ENCODE measurements around the gene PACRG. TPM values are rescaled to one million over a fixed set of nuclear protein-coding genes. Genes with fewer than 3 reads are reported as not detected.

The PACRG gene
- total and polyA plus RNA-seq, 4 donors, result 0.47 to 3.8 (median 2.4) TPM

DNA sequence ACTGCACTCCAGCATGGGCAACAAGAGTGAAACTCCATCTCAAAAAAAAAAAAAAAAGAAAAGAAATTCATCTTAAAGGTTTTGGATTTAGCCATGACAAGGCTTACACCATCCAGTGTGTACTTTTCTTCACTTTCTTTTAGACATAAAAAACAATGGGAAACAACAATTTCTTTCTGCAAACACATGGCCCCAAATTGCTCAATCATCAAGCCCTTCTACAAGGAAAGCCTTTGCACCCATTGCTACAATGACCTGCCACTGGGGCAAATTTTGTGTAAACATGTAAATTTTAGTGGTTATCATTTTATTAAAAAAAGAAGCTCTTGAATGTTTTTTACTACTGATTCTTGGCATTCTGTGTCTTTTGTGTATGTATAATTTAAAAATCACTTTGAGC, 554.9 kb downstream of the PACRG start:
- TF ChIP-seq HNF4A (conservative IDR thresholded peaks at IDR 0.05) (peak; percentile 19 to 26), EGR1 (IDR thresholded peaks at IDR 0.05; ENCODE audit: low read depth in 2 of 2) (no peak)
- H3K27ac ChIP-seq (ENCODE audit: low read depth in 1 of 2, low read length in 2 of 2), result no peak overlapping the region
- no peak overlapping the region for H3K9ac ChIP-seq (ENCODE audit: low read depth in 1 of 2, low read length in 2 of 2)
- H3K4me3 ChIP-seq (ENCODE audit: low read depth in 1 of 3, low read length in 3 of 3), result no peak overlapping the region
- no peaks in the 10 kb centered on the region for H3K27me3 ChIP-seq (ENCODE audit: control insufficient read depth in 4 of 4, insufficient read depth in 4 of 4, low read length in 3 of 4)
- no peaks in the 10 kb centered on the region for H3K9me3 ChIP-seq (ENCODE audit: control insufficient read depth in 4 of 4, low read length in 3 of 4)
- no peaks in the 10 kb centered on the region for H3K36me3 ChIP-seq (ENCODE audit: control insufficient read depth in 4 of 4, insufficient read depth in 3 of 4, low read depth in 1 of 4, low read length in 3 of 4)
- H3K4me1 ChIP-seq (ENCODE audit: control insufficient read depth in 4 of 4, insufficient read depth in 4 of 4, low read length in 3 of 4), result no peaks in the 10 kb centered on the region
- DNase-seq (ENCODE audit: low spot score), result no peak

DNA sequence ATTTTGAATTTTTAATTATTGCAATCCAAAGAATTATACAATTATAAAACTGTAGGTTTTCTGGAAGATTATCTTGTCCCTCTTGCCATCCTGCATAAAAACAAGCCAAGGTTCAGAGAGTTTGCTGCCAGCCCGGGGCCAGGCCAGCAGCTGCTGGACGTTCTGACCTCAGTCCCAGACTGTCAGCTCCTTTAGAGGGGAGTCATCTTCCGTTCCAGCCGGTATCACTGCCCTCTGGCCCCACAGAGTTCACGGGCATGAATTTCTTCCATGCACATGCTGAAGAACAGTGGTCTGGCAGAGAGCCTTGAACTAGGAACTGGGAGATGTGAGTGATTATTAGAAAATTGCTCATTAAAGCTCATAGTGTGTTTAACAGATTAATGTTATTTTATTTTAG, 556.4 kb downstream of the PACRG start:
- no peaks in the 10 kb centered on the region for H3K36me3 ChIP-seq (ENCODE audit: control insufficient read depth in 4 of 4, insufficient read depth in 3 of 4, low read depth in 1 of 4, low read length in 3 of 4)
- no peaks in the 10 kb centered on the region for H3K4me1 ChIP-seq (ENCODE audit: control insufficient read depth in 4 of 4, insufficient read depth in 4 of 4, low read length in 3 of 4)
- H3K4me3 ChIP-seq (ENCODE audit: low read depth in 1 of 3, low read length in 3 of 3), result no peak overlapping the region
- H3K27ac ChIP-seq (ENCODE audit: low read depth in 1 of 2, low read length in 2 of 2), result no peak overlapping the region
- H3K9ac ChIP-seq (ENCODE audit: low read depth in 1 of 2, low read length in 2 of 2), result no peak overlapping the region
- no peaks in the 10 kb centered on the region for H3K9me3 ChIP-seq (ENCODE audit: control insufficient read depth in 4 of 4, low read length in 3 of 4)
- 75% methylated on average over 5 of the region's 5 CpGs for WGBS
- TF ChIP-seq NR2F2 (IDR thresholded peaks at IDR 0.05), result peak; percentile 83
- TF ChIP-seq, protein P1, sequence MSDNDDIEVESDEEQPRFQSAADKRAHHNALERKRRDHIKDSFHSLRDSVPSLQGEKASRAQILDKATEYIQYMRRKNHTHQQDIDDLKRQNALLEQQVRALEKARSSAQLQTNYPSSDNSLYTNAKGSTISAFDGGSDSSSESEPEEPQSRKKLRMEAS (IDR thresholded peaks at IDR 0.05), result no peak
- no peaks in the 10 kb centered on the region for H3K27me3 ChIP-seq (ENCODE audit: control insufficient read depth in 4 of 4, insufficient read depth in 4 of 4, low read length in 3 of 4)
- DNase-seq (ENCODE audit: low spot score), result no peak

DNA sequence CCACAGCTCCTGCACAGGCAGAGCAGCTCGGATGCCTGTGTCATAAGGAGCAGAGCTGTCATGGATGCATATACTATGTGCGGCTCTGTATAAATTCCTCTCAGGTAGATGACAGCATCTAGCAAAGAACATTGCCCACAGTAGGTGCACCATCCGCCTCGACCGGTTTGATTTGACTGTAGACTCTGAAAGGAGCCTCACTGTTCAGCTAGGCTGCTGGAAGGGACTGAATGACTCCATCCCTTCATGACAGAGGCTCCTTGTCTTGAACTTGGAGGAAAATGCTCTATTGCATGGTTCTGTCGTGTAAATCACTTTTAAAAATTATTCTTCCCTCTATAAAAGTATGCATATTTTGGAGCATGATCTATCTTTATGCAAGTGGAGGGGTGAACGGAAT, 557.9 kb downstream of the PACRG start:
- no peak for TF ChIP-seq NR2F2 (IDR thresholded peaks at IDR 0.05)
- TF ChIP-seq, protein P1 (IDR thresholded peaks at IDR 0.05), result no peak
- no peak for TF ChIP-seq HNF4G (IDR thresholded peaks at IDR 0.05)
- TF ChIP-seq TAF1 (conservative IDR thresholded peaks at IDR 0.05), result no peak
- TF ChIP-seq FOXA1 (IDR thresholded peaks at IDR 0.05), result no peak
- Histone ChIP-seq H3K9ac (ENCODE audit: low read depth in 1 of 2, low read length in 2 of 2) (no peak overlapping the region), H3K27me3 (ENCODE audit: control insufficient read depth in 4 of 4, insufficient read depth in 4 of 4, low read length in 3 of 4) (no peaks in the 10 kb centered on the region), H3K4me3 (ENCODE audit: low read depth in 1 of 3, low read length in 3 of 3) (no peak overlapping the region), H3K4me1 (ENCODE audit: control insufficient read depth in 4 of 4, insufficient read depth in 4 of 4, low read length in 3 of 4) (no peaks in the 10 kb centered on the region), H3K36me3 (ENCODE audit: control insufficient read depth in 4 of 4, insufficient read depth in 3 of 4, low read depth in 1 of 4, low read length in 3 of 4) (no peaks in the 10 kb centered on the region), H3K27ac (ENCODE audit: low read depth in 1 of 2, low read length in 2 of 2) (no peak overlapping the region), H3K9me3 (ENCODE audit: control insufficient read depth in 4 of 4, low read length in 3 of 4) (no peaks in the 10 kb centered on the region)
- 91% methylated on average over 7 of the region's 7 CpGs for WGBS
- DNase-seq (ENCODE audit: low spot score), result no peak

DNA sequence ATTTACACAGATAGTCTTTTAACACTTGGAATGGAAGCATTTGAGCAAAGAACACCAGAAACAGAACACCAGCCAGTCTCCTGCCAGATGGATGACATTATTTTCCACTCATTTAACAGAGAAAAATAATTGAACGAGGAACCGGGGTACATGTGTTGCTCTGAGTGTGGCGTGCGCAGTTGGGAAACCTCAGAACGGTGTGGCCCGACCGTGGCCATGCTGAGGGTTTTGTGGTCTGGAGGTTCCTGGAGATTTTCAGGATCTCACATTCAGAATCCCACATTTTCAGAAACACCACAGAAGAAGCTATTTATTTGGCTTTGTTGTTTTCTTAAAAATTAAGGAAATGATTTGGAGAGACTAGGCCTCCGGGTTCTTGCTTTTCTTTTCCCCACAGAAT, 559.9 kb downstream of the PACRG start:
- Histone ChIP-seq H3K9ac (ENCODE audit: low read depth in 1 of 2, low read length in 2 of 2) (no peak overlapping the region), H3K4me3 (ENCODE audit: low read depth in 1 of 3, low read length in 3 of 3) (no peak overlapping the region), H3K4me1 (ENCODE audit: control insufficient read depth in 4 of 4, insufficient read depth in 4 of 4, low read length in 3 of 4) (no peaks in the 10 kb centered on the region), H3K36me3 (ENCODE audit: control insufficient read depth in 4 of 4, insufficient read depth in 3 of 4, low read depth in 1 of 4, low read length in 3 of 4) (no peaks in the 10 kb centered on the region), H3K27ac (ENCODE audit: low read depth in 1 of 2, low read length in 2 of 2) (no peak overlapping the region), H3K27me3 (ENCODE audit: control insufficient read depth in 4 of 4, insufficient read depth in 4 of 4, low read length in 3 of 4) (no peaks in the 10 kb centered on the region), H3K9me3 (ENCODE audit: control insufficient read depth in 4 of 4, low read length in 3 of 4) (no peaks in the 10 kb centered on the region)
- DNase-seq (ENCODE audit: low spot score), result no peak
- TF ChIP-seq RXRA (IDR thresholded peaks at IDR 0.05) (no peak), FOXA1 (IDR thresholded peaks at IDR 0.05) (no peak), FOXA2 (IDR thresholded peaks at IDR 0.05) (no peak), GABPA (IDR thresholded peaks at IDR 0.05 in 1 of 2, conservative IDR thresholded peaks at IDR 0.05 in 1 of 2) (no peak), EGR1 (IDR thresholded peaks at IDR 0.05; ENCODE audit: low read depth in 2 of 2) (no peak), NR2F2 (IDR thresholded peaks at IDR 0.05) (no peak), HNF4A (conservative IDR thresholded peaks at IDR 0.05) (no peak)
- TF ChIP-seq, protein P2, sequence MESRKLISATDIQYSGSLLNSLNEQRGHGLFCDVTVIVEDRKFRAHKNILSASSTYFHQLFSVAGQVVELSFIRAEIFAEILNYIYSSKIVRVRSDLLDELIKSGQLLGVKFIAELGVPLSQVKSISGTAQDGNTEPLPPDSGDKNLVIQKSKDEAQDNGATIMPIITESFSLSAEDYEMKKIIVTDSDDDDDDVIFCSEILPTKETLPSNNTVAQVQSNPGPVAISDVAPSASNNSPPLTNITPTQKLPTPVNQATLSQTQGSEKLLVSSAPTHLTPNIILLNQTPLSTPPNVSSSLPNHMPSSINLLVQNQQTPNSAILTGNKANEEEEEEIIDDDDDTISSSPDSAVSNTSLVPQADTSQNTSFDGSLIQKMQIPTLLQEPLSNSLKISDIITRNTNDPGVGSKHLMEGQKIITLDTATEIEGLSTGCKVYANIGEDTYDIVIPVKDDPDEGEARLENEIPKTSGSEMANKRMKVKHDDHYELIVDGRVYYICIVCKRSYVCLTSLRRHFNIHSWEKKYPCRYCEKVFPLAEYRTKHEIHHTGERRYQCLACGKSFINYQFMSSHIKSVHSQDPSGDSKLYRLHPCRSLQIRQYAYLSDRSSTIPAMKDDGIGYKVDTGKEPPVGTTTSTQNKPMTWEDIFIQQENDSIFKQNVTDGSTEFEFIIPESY (IDR thresholded peaks at IDR 0.05), result no peak
- TF ChIP-seq, protein P1 (IDR thresholded peaks at IDR 0.05), result no peak
- 97% methylated on average over 8 of the region's 8 CpGs for WGBS
